Kidney (tissue), 14 donors: ENCODE measurements around the gene C19orf44. TPM values are rescaled to one million over a fixed set of nuclear protein-coding genes. Genes with fewer than 3 reads are reported as not detected.
"Not testable (repeated sequence)": the region's sequence is repeated elsewhere in the genome, so short reads cannot be mapped to it uniquely, and the experiment has no call there.

Experiments
- DNase-seq, 5 donors: peaks; one replicate each; pipeline ENCODE4 v3.0.0-alpha.2; 2013 to 2020
- FAIRE-seq: peaks from 2 replicates; lab custom pipeline; 2012; peaks lifted over from hg19 to GRCh38; lab: Jason Lieb, UNC
- H3K27ac ChIP-seq, 2 donors: one replicate each; pipeline ENCODE4 v1.7.0; 2013; ENCODE audit warnings: low read depth in 2 of 2, low read length in 2 of 2, inconsistent platforms in 1 of 2
- H3K27me3 ChIP-seq: one replicate; pipeline ENCODE4 v1.7.1; 2013; ENCODE audit warnings: low read length, inconsistent platforms; ENCODE audit not compliant: control insufficient read depth, insufficient read depth
- H3K36me3 ChIP-seq, 3 donors: one replicate each; pipeline versions ENCODE4 v1.7.0 to v1.7.1; 2013; ENCODE audit warnings: low read length in 3 of 3, control low read depth in 1 of 3, inconsistent platforms in 1 of 3; ENCODE audit not compliant: insufficient read depth in 3 of 3, control insufficient read depth in 2 of 3
- H3K4me1 ChIP-seq, 3 donors: one replicate each; pipeline versions ENCODE4 v1.7.0 to v1.7.1; 2013; ENCODE audit warnings: low read length in 3 of 3, inconsistent platforms in 1 of 3, low read depth in 1 of 3; ENCODE audit not compliant: control insufficient read depth in 2 of 3, insufficient read depth in 2 of 3
- H3K4me3 ChIP-seq, 3 donors: one replicate each; pipeline versions ENCODE4 v1.7.0 to v1.8.1; 2013; ENCODE audit warnings: low read length in 3 of 3, control low read depth in 1 of 3, inconsistent platforms in 1 of 3
- H3K9ac ChIP-seq, 3 donors: one replicate each; pipeline versions ENCODE4 v1.7.0 to v1.7.1; 2013; ENCODE audit warnings: low read length in 3 of 3, control low read depth in 1 of 3, inconsistent platforms in 1 of 3
- H3K9me3 ChIP-seq, 3 donors: one replicate each; pipeline versions ENCODE4 v1.7.0 to v1.7.1; 2013; ENCODE audit warnings: low read length in 3 of 3, control low read depth in 1 of 3, inconsistent platforms in 1 of 3; ENCODE audit not compliant: control insufficient read depth in 2 of 3, insufficient read depth in 1 of 3
- intact Hi-C: fragments of 100-400 bp; cut with DNase I; formaldehyde crosslinking; loops from one replicate; pipeline ENCODE4 v1.11.1; 2022
- polyA plus RNA-seq: library from polyadenylated mRNA; stranded (reverse); fragments of 350-450 nt; fragmentation: Illumina TruSeq; extraction: RNeasy Lipid Tissue Mini Kit (QIAGEN cat#74804); gene quantifications from one replicate; pipeline ENCODE4 v1.2.3, GENCODE V29; 2014; ENCODE audit warnings: low read depth, low replicate concordance; ENCODE audit not compliant: insufficient read depth
- total RNA-seq: library from RNA; stranded (reverse); fragmentation: NEBNext Ultra II Directional; extraction: Animal tissue kit (Norgen Biotek cat#: 25700); gene quantifications from one replicate; pipeline ENCODE4 v1.2.1, GENCODE V29; 2021
- TF ChIP-seq, protein P1 (sequence below): IDR thresholded peaks from 3 replicates; pipeline ENCODE4 v1.5.1; 2012; ENCODE audit warnings: mild to moderate bottlenecking, moderate library complexity, borderline replicate concordance; ENCODE audit not compliant: insufficient read depth; ENCODE audit errors: extremely low read depth
- donor health status: control.
- donor health status: control.
- donor health status: control.
- donor health status: control.
- donor health status: control.
- donor health status: DM: yes; HTN: yes; CAD: no.
- donor health status: Normal renal cell carcinoma (clear cell type).

Gene C19orf44
- total and polyA plus RNA-seq, 2 donors from 2014 or later, result 6.2 to 8.6 TPM

GRCh38 chr19:16463341-16463990 is 32.7 kb upstream of the C19orf44 start:
- no peak overlapping the region for H3K9ac ChIP-seq
- H3K9me3 ChIP-seq, result no peaks in the 10 kb centered on the region
- H3K4me1 ChIP-seq, result peaks cover 0 to 39% (median 17%) of the 10 kb centered on the region in 3 donors
- intact Hi-C loops, result no loop called here
- no peaks in the 10 kb centered on the region for H3K36me3 ChIP-seq
- no peak overlapping the region for H3K27ac ChIP-seq
- no peaks in the 10 kb centered on the region for H3K27me3 ChIP-seq
- no peak overlapping the region for H3K4me3 ChIP-seq
- no peak for FAIRE-seq
- no peak for DNase-seq
- TF ChIP-seq, protein P1, sequence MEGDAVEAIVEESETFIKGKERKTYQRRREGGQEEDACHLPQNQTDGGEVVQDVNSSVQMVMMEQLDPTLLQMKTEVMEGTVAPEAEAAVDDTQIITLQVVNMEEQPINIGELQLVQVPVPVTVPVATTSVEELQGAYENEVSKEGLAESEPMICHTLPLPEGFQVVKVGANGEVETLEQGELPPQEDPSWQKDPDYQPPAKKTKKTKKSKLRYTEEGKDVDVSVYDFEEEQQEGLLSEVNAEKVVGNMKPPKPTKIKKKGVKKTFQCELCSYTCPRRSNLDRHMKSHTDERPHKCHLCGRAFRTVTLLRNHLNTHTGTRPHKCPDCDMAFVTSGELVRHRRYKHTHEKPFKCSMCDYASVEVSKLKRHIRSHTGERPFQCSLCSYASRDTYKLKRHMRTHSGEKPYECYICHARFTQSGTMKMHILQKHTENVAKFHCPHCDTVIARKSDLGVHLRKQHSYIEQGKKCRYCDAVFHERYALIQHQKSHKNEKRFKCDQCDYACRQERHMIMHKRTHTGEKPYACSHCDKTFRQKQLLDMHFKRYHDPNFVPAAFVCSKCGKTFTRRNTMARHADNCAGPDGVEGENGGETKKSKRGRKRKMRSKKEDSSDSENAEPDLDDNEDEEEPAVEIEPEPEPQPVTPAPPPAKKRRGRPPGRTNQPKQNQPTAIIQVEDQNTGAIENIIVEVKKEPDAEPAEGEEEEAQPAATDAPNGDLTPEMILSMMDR, result no peak

DNA sequence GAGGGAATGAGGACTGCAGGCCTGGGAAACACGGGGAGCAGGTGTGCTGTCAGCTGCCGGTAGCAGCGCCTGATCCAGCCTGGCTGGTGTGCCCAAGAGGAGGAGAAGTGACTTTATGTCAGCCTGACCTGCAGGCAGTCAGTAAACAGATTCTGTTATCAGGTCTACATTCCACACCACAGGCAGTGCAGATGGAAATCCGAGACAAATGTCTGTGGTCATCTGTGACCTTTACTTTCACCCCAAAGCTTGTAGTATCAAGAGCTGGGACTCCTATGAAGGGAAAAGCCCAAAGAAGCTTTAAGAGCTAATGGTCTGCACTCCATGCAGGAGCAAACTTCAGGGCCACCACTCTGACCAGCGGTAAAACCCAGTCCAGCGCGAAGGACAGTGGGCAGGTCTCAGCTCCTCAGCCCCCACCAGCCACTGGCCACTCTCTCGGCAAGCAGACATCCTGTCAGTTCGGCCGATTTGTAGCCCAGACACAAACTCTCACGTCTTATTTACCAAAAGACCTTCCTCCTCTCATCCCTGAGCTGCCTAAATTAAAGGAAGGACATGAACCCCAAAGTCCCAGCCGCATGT is 32.1 kb upstream of the C19orf44 start:
- Histone ChIP-seq H3K27ac (no peak overlapping the region), H3K4me3 (no peak overlapping the region), H3K9ac (no peak overlapping the region), H3K4me1 (peaks cover 0 to 34% (median 12%) of the 10 kb centered on the region in 3 donors), H3K27me3 (no peaks in the 10 kb centered on the region), H3K36me3 (no peaks in the 10 kb centered on the region), H3K9me3 (no peaks in the 10 kb centered on the region)
- DNase-seq (peak in 2 of 5 donors; percentile 21 to 35), FAIRE-seq (no peak)
- intact Hi-C loops, result no loop called here
- TF ChIP-seq, protein P1, result no peak

DNA sequence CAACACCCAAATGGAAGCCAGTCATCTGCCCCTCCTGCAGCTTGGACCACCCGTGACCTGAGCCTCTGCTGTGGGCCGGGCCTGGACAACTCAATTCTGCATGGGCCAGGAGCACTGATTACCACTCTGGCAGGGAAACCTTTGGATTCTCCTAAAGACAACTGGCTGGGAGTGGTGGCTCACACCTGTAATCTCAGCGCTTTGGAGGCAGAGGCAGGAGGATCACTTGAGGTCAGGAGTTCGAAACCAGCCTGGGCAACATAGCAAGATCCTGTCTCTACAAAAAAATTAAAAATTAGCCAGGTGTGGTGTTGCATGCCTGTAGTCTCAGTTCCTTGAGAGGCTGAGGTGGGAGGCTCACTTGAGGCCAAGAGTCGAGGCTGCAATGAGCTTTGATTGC is 31.0 kb upstream of the C19orf44 start:
- FAIRE-seq, result no peak
- no peaks in the 10 kb centered on the region for H3K27me3 ChIP-seq
- no peaks in the 10 kb centered on the region for H3K36me3 ChIP-seq
- H3K4me1 ChIP-seq, result peaks cover 0 to 38% (median 10%) of the 10 kb centered on the region in 3 donors
- no peaks in the 10 kb centered on the region for H3K9me3 ChIP-seq
- H3K4me3 ChIP-seq, result no peak overlapping the region
- TF ChIP-seq, protein P1, result no peak
- DNase-seq, result no peak
- no peak overlapping the region for H3K27ac ChIP-seq
- H3K9ac ChIP-seq, result no peak overlapping the region
- intact Hi-C loops, result no loop called here

- peaks cover 0 to 40% (median 5%) of the 10 kb centered on the region in 3 donors for H3K4me1 ChIP-seq
- H3K36me3 ChIP-seq, H3K9me3 ChIP-seq, H3K27ac ChIP-seq, H3K4me3 ChIP-seq, DNase-seq, H3K27me3 ChIP-seq, FAIRE-seq, H3K9ac ChIP-seq, intact Hi-C loops: not testable (repeated sequence)
These were observed 29.3 kb upstream of the C19orf44 start for GRCh38 chr19:16466802-16467427.
